Gastroesophageal sphincter (tissue), 4 donors: ENCODE data around the gene NUS1. TPM values are rescaled to one million over a fixed set of nuclear protein-coding genes. Genes with fewer than 3 reads are reported as not detected.
"Not testable (repeated sequence)": the region's sequence is repeated elsewhere in the genome, so short reads cannot be mapped to it uniquely, and the experiment has no call there.

Source experiments
- ATAC-seq: fragments of 150-250 bp; one replicate; pipeline ENCODE4 v1.9.1; 2016; ENCODE audit warnings: mild to moderate bottlenecking, moderate library complexity
- H3K27ac ChIP-seq, 4 donors: fragments of 200-600 bp; sonication (generic) in 3 of 4; 1 replicate in 3 of 4; 2 replicates in 1 of 4; pipeline ENCODE4 v1.5.1; 2016 to 2019
- H3K27me3 ChIP-seq: fragments of 200-600 bp; sonication (generic); one replicate; pipeline ENCODE4 v1.5.1; 2019
- H3K36me3 ChIP-seq, 2 donors: fragments of 200-600 bp; sonication (generic); one replicate each; pipeline ENCODE4 v1.5.1; 2019; ENCODE audit warnings: control low read depth in 1 of 2
- H3K4me1 ChIP-seq, 3 donors: fragments of 200-600 bp; sonication (generic); 1 replicate in 2 of 3; 2 replicates in 1 of 3; pipeline ENCODE4 v1.5.1; 2016 to 2019; ENCODE audit warnings: control low read depth in 2 of 3
- H3K4me3 ChIP-seq, 2 donors: fragments of 200-600 bp; sonication (generic); one replicate each; pipeline ENCODE4 v1.5.1; 2019; ENCODE audit warnings: mild to moderate bottlenecking in 1 of 2, moderate library complexity in 1 of 2
- H3K9me3 ChIP-seq, 3 donors: fragments of 200-600 bp; sonication (generic); one replicate each; pipeline ENCODE4 v1.5.1; 2017 to 2019; ENCODE audit warnings: control low read depth in 2 of 3
- CTCF ChIP-seq, 4 experiments: fragments of 200-600 bp in 2 of 4; fragments of 450-650 bp in 2 of 4; sonication (generic) in 1 of 4; IDR thresholded peaks; one replicate each; pipeline ENCODE4 v1.5.1; 2017 to 2019; ENCODE audit warnings: antibody characterized with exemption in 4 of 4, mild to moderate bottlenecking in 2 of 4, moderate library complexity in 2 of 4
- EP300 ChIP-seq: sonication (generic); formaldehyde crosslinking; IDR thresholded peaks from one replicate; pipeline ENCODE4 v1.6.1; 2017; ENCODE audit warnings: antibody characterized with exemption, mild to moderate bottlenecking
- POLR2A ChIP-seq, 2 donors: fragments of 450-650 bp; IDR thresholded peaks; one replicate each; pipeline ENCODE4 v1.6.1; 2017; ENCODE audit warnings: antibody characterized with exemption in 2 of 2, mild to moderate bottlenecking in 2 of 2, moderate library complexity in 1 of 2
- POLR2AphosphoS5 ChIP-seq: sonication (generic); formaldehyde crosslinking; IDR thresholded peaks from one replicate; pipeline ENCODE4 v1.6.1; 2017; ENCODE audit warnings: antibody characterized with exemption
- WGBS, 2 donors: methylation state at CpG; one replicate each; pipeline ENCODE4 v1.1.5; 2018; ENCODE audit warnings: low coverage in 1 of 2; 5-methylcytosine and 5-hydroxymethylcytosine counted together
- total RNA-seq, 4 donors: library from RNA; depleted of rRNA; stranded (reverse); fragments of >200 nt; gene quantifications; one replicate each; pipeline ENCODE4 v1.1.0, GENCODE V29; 2016

NUS1 gene
- total RNA-seq, 4 donors from 2014 or later, result 19.6 to 31.0 (median 24.1) TPM

GRCh38 chr6:117733341-117733740, 58.1 kb downstream of the NUS1 start:
- Histone ChIP-seq H3K27me3 (no peaks in the 10 kb centered on the region), H3K36me3 (no peaks in the 10 kb centered on the region), H3K4me1 (no peaks in the 10 kb centered on the region), H3K9me3 (peaks cover 0 to 11% (median 0%) of the 10 kb centered on the region in 3 donors), H3K27ac (no peak overlapping the region), H3K4me3 (no peak overlapping the region)
- ATAC-seq, result no peak
- TF ChIP-seq CTCF (IDR thresholded peaks at IDR 0.05) (no peak), POLR2AphosphoS5 (no peak), POLR2A (IDR thresholded peaks at IDR 0.05) (no peak), EP300 (no peak)
- WGBS, 2 donors, result 77 to 86% methylated on average over 1 of the region's 1 CpG

GRCh38 chr6:117739869-117740268, 64.6 kb downstream of the NUS1 start:
- Histone ChIP-seq H3K4me1 (no peaks in the 10 kb centered on the region), H3K27me3 (no peaks in the 10 kb centered on the region), H3K27ac (no peak overlapping the region), H3K4me3 (no peak overlapping the region), H3K36me3 (no peaks in the 10 kb centered on the region), H3K9me3 (peaks cover 0 to 20% (median 0%) of the 10 kb centered on the region in 3 donors)
- ATAC-seq, result no peak
- TF ChIP-seq CTCF (IDR thresholded peaks at IDR 0.05) (no peak), POLR2AphosphoS5 (no peak), POLR2A (IDR thresholded peaks at IDR 0.05) (no peak), EP300 (no peak)
- WGBS, 2 donors, result 38 to 73% methylated on average over 3 to 4 of the region's 4 CpGs

- WGBS, 2 donors, result 45 to 50% methylated on average over 2 of the region's 2 CpGs
- Histone ChIP-seq H3K4me3 (no peak overlapping the region), H3K27ac (no peak overlapping the region), H3K36me3 (no peaks in the 10 kb centered on the region), H3K4me1 (no peaks in the 10 kb centered on the region), H3K9me3 (peaks cover 0 to 22% (median 0%) of the 10 kb centered on the region in 3 donors), H3K27me3 (no peaks in the 10 kb centered on the region)
- no peak for TF ChIP-seq EP300
- TF ChIP-seq CTCF (IDR thresholded peaks at IDR 0.05), result no peak
- TF ChIP-seq POLR2A (IDR thresholded peaks at IDR 0.05), result no peak
- no peak for TF ChIP-seq POLR2AphosphoS5
- ATAC-seq, result peak; percentile 25
Measured at GRCh38 chr6:117740605-117741004, 65.3 kb downstream of the NUS1 start.

GRCh38 chr6:117750675-117751074, 75.4 kb downstream of the NUS1 start:
- not testable (repeated sequence) for H3K27me3 ChIP-seq, H3K4me3 ChIP-seq, H3K4me1 ChIP-seq, ATAC-seq, H3K27ac ChIP-seq, H3K36me3 ChIP-seq
- no CpG with 5 or more reads among the region's 25 CpGs for WGBS, 2 donors
- peaks cover 0 to 26% (median 0%) of the 10 kb centered on the region in 3 donors for H3K9me3 ChIP-seq

Other genes with a start within 250 kb of the NUS1 start
- under 1 TPM in 1 of 4 donors, not detected in 3; 0.13 TPM for gene ROS1, start 249.5 kb upstream of the NUS1 start, total RNA-seq
- gene DCBLD1, start 192.8 kb upstream of the NUS1 start, total RNA-seq, result 10 to 100 TPM in 2 of 4 donors, 1 to 10 TPM in 2; 5.0 to 10.9 (median 8.3) TPM
- gene GOPC, start 73.0 kb upstream of the NUS1 start, total RNA-seq, result 10 to 100 TPM; 20.5 to 34.1 (median 24.2) TPM
- gene SLC35F1, start 231.8 kb downstream of the NUS1 start, total RNA-seq, result 1 to 10 TPM; 4.3 to 7.4 (median 5.9) TPM